ENCODE measurements around the gene ELMO3.

ELMO3 gene

GRCh38 chr16:67191411-67191994, 7.4 kb upstream of the ELMO3 start:
- no peak overlapping the region for H3K27ac ChIP-seq
- H3K4me1 ChIP-seq (ENCODE audit: low read depth, poor library complexity, severe bottlenecking): peaks cover 19% of the 10 kb centered on the region
- H4K20me1 ChIP-seq (ENCODE audit: insufficient read depth): no peaks in the 10 kb centered on the region
- peaks cover 24% of the 10 kb centered on the region for H3K79me2 ChIP-seq (ENCODE audit: insufficient read depth, low read depth)
- no peak overlapping the region for H3K4me3 ChIP-seq (IDR thresholded peaks at IDR 0.05; ENCODE audit: insufficient read depth, low read depth, low read length)
- H3K36me3 ChIP-seq (ENCODE audit: insufficient read depth): no peaks in the 10 kb centered on the region; the same call in 1 of the 2 replicates
- H3K27me3 ChIP-seq (ENCODE audit: insufficient read depth, low read depth): peaks cover 6% of the 10 kb centered on the region; the same call in 1 of the 2 replicates
- TF ChIP-seq CTCF (conservative IDR thresholded peaks at IDR 0.05; ENCODE audit: low read depth, low read length): no peak
- H3K4me2 ChIP-seq: peak overlapping the region; percentile 95; the same call in 1 of the 2 replicates
- no peak overlapping the region for H3K9ac ChIP-seq
- peak overlapping the region; percentile 28; the same call in 1 of the 2 replicates for H2AFZ ChIP-seq (ENCODE audit: low read depth)

GRCh38 chr16:67191995-67192681, 6.8 kb upstream of the ELMO3 start, which contains the start of gene E2F4:
Gene E2F4 (plus strand): TSS chr16:67192155. CDS start chr16:67192228, 73 bp downstream.
- H3K4me3 ChIP-seq (IDR thresholded peaks at IDR 0.05; ENCODE audit: insufficient read depth, low read depth, low read length): no peak within 1 kb of the TSS
- H3K9ac ChIP-seq: peak within 1 kb of the TSS; percentile 83
- no peak for TF ChIP-seq CTCF (conservative IDR thresholded peaks at IDR 0.05; ENCODE audit: low read depth, low read length)
- H3K27me3 ChIP-seq (ENCODE audit: insufficient read depth, low read depth): no peaks in the 10 kb centered on the region; the same call in 1 of the 2 replicates
- H3K27ac ChIP-seq: peak within 1 kb of the TSS; percentile 42
- peak within 1 kb of the TSS; percentile 28; the same call in 1 of the 2 replicates for H2AFZ ChIP-seq (ENCODE audit: low read depth)
- peaks cover 24% of the 10 kb centered on the region for H3K79me2 ChIP-seq (ENCODE audit: insufficient read depth, low read depth)
- peaks cover 19% of the 10 kb centered on the region for H3K4me1 ChIP-seq (ENCODE audit: low read depth, poor library complexity, severe bottlenecking)
- no peaks in the 10 kb centered on the region for H4K20me1 ChIP-seq (ENCODE audit: insufficient read depth)
- peak within 1 kb of the TSS; percentile 95 for H3K4me2 ChIP-seq
- H3K36me3 ChIP-seq (ENCODE audit: insufficient read depth): no peaks in the 10 kb centered on the region; the same call in 1 of the 2 replicates

GRCh38 chr16:67192781-67193361, 6.1 kb upstream of the ELMO3 start:
- no peak for TF ChIP-seq CTCF (conservative IDR thresholded peaks at IDR 0.05; ENCODE audit: low read depth, low read length)
- H3K27me3 ChIP-seq (ENCODE audit: insufficient read depth, low read depth): no peaks in the 10 kb centered on the region
- no peak overlapping the region for H3K27ac ChIP-seq
- H2AFZ ChIP-seq (ENCODE audit: low read depth): no peak overlapping the region
- no peaks in the 10 kb centered on the region; the same call in 1 of the 2 replicates for H3K36me3 ChIP-seq (ENCODE audit: insufficient read depth)
- H3K9ac ChIP-seq: peak overlapping the region; percentile 83
- peaks cover 19% of the 10 kb centered on the region for H3K4me1 ChIP-seq (ENCODE audit: low read depth, poor library complexity, severe bottlenecking)
- peak overlapping the region; percentile 95 for H3K4me2 ChIP-seq
- no peaks in the 10 kb centered on the region for H4K20me1 ChIP-seq (ENCODE audit: insufficient read depth)
- H3K4me3 ChIP-seq (IDR thresholded peaks at IDR 0.05; ENCODE audit: insufficient read depth, low read depth, low read length): no peak overlapping the region
- peaks cover 24% of the 10 kb centered on the region for H3K79me2 ChIP-seq (ENCODE audit: insufficient read depth, low read depth)

GRCh38 chr16:67193536-67193935, 5.4 kb upstream of the ELMO3 start:
- Histone ChIP-seq H4K20me1 (ENCODE audit: insufficient read depth) (no peaks in the 10 kb centered on the region), H2AFZ (ENCODE audit: low read depth) (no peak overlapping the region), H3K4me3 (IDR thresholded peaks at IDR 0.05; ENCODE audit: insufficient read depth, low read depth, low read length) (no peak overlapping the region), H3K4me2 (peak overlapping the region; percentile 95), H3K27ac (no peak overlapping the region), H3K79me2 (ENCODE audit: insufficient read depth, low read depth) (peaks cover 24% of the 10 kb centered on the region), H3K9ac (no peak overlapping the region; the same call in 1 of the 2 replicates), H3K36me3 (ENCODE audit: insufficient read depth) (no peaks in the 10 kb centered on the region; the same call in 1 of the 2 replicates), H3K27me3 (ENCODE audit: insufficient read depth, low read depth) (no peaks in the 10 kb centered on the region), H3K4me1 (ENCODE audit: low read depth, poor library complexity, severe bottlenecking) (peaks cover 19% of the 10 kb centered on the region)
- no peak for TF ChIP-seq CTCF (conservative IDR thresholded peaks at IDR 0.05; ENCODE audit: low read depth, low read length)
